Measurements from ENCODE around the gene ZIC5.
"Not testable (repeated sequence)": the region's sequence is repeated elsewhere in the genome, so short reads cannot be mapped to it uniquely, and the experiment has no call there.

The ZIC5 gene

GRCh38 chr13:99959540-99960230 lies 11.9 kb downstream of the ZIC5 start:
- DNase-seq = no peak

DNA sequence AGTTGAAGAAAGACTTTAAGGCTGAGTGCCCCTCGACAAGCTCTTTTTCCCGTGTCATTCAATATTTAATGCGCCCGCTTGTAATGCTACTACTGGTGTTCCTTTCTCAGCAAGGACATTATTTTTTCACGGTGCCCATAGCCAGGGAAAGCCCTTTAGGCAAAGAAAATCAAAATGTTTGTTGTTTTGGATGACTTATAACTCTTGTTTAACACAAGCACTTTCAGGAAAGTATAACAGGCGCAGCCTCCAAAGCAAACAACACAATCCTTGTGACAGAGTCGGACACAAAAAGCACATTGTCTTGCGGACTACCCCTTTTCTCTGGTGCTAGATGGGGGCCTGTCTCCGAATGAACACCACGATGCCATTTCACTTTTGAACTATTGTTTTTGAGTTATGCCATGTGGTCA lies 12.4 kb downstream of the ZIC5 start:
- no peak for DNase-seq

DNA sequence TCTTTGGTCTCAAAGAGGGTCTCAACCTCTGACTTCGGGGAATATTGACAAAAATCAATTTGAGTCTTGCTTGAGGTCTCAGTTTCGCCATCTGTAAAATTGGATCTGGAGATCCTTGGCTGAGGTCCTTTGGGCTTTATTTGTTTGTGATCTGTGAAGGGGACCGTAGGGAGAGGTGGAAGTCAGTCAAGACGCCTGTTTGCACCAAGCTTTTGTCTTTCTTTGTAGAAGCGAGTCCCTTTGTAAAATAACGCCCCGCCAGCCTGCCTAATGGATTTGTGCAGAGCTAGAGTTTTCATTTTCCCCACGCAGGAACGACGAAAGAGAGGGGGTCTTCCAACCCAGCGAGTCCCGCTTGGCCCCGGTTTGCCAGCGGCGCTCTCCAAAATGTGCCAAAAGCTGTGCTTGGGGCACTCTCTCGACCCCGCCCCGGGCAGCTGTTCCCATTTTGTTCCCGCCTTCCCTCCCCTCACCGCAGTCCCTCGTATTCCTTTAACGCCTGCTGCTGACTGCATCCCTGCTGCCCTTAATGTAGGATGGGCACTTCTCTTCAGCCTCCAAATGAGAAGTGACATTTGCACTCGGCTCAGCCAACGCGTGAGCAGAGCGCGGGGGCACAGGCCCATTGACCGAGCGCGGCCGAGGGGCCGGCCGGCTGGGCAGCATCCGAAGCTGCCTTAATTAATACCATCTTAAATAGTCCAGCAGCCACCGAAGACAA lies 13.0 kb downstream of the ZIC5 start:
- no peak for DNase-seq

- no peak for DNase-seq
These were observed 14.9 kb downstream of the ZIC5 start for GRCh38 chr13:99956473-99957349.

GRCh38 chr13:99955747-99956472 lies 15.7 kb downstream of the ZIC5 start:
- DNase-seq = no peak

DNA sequence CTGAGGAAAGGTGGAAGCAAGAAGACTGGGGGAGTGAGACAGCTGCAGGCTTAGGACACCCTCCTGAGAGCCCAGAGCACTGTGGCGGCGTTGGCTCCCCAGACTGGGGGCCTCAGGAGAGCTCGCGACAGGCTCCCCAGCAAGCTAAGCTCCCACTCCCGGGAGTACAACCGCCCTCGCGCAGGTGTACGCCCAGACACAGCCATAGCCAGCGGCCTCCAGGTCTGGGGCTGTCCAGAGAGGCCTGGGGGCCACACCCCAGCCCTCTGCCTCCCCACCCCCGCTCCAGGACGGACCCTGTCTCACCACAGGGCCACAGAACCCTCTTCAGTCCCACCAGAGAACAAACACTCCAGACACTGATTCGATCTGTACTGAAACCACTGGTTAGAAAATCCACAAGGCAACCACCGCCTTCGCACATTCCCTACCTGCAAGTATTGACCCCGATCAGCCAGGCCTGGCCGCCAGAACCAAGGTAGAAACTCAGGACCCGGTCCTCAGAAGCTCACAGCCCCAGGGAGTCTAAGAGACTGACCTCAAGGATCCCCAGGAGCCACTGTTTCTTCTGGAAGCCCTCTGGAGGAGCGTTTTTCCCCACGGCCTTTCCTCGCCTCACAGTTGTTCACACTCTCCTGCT lies 16.3 kb downstream of the ZIC5 start:
- no peak for DNase-seq

DNA sequence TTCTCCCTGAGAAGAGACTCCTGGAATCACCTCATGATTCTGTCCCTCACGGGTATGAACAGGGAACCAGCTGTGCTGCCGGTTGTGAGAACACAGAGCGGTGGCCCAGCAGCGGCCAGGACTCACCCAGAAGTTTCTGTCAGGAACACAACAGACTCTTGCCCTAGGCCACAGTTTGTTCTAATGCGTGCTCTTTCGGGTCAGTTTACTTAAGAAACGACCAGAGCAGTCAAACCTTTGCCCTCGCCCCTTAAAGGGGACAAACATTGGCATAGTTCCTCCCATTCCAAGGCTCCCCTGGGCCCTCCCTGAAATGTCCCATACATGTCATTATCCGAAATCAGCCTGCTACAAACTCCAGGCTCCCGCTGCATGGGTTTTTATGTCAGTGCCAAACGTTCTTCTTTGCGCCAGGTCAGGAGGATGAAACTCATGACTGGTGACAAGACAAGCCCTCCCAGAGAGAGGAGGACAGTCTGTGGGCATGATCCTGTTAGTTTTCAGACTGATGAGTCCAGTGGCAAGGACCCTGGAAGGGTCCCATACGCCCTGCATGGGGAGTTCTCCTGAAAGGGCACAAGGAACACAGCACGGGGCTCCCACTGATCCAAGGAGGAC lies 18.3 kb downstream of the ZIC5 start:
- DNase-seq = no peak

DNA sequence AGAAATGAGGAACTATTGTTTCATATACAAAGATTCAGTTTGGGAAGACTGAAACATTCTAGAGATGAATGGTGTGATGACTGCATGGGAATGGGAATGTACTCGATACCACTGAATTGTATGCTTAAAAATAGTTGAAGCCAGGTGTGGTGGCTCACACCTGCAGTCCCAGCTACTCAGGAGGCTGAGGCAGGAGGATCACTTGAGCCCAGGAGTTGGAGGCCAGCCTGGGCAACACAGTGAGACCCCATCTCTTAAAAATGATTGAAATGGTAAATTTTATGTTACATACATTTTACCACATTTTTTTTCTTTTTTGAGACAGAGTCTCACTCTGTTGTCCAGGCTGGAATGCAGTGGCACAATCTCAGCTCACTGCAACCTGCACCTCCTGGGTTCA lies 19.9 kb downstream of the ZIC5 start:
- not testable (repeated sequence) for DNase-seq

- no peak for DNase-seq
These were observed 21.7 kb downstream of the ZIC5 start for GRCh38 chr13:99949679-99950413.

- no peak for DNase-seq
These were observed 22.5 kb downstream of the ZIC5 start for GRCh38 chr13:99948907-99949678.

- no peak for DNase-seq
These were observed 23.2 kb downstream of the ZIC5 start for GRCh38 chr13:99948411-99948810.

DNA sequence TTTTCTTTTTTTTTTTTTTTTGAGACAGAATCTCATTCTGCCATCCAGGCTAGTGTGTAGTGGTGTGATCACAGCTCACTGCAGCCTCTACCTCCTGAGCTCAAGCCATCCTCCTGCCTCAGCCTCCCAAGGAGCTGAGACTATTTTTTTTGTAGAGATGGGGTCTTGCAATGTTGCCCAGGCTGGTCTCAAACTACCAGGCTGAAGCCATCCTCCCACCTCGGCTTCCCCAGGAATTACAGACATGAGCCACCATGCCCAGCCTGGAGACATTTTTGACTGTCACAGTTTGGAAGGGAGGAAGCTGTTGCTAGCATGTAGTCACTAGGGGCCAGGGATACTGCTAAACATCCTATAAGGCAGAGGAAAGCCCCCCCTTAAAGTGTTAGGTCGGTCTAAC lies 23.9 kb downstream of the ZIC5 start:
- no peak for DNase-seq

- DNase-seq = not testable (repeated sequence)
These were observed 26.1 kb downstream of the ZIC5 start for GRCh38 chr13:99945515-99945914.

GRCh38 chr13:99944606-99945005 lies 27.0 kb downstream of the ZIC5 start:
- no peak for DNase-seq

DNA sequence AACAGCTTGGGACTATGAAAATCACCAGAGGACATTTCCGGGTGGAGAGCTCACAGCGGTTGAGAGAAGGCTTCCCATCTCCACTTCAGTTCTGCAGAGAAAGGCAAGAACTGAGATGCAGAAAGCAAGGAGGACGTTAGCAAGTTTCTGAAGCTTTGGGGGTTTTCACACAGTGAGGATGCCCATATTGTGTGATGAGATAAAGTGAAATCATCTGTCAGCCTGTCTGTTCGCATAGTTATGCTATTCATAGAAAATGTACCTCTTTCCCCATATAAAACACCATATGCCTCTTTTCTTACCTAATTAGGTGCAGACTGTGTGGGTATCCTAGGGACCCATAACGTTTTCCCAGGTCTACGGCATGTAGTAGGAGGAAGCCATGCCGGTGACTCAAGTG lies 27.5 kb downstream of the ZIC5 start:
- DNase-seq = no peak

GRCh38 chr13:99941911-99942310 lies 29.7 kb downstream of the ZIC5 start:
- DNase-seq = no peak

GRCh38 chr13:99941086-99941485 lies 30.5 kb downstream of the ZIC5 start:
- no peak for DNase-seq

- no peak for DNase-seq
These were observed 32.9 kb downstream of the ZIC5 start for GRCh38 chr13:99938635-99939034.

GRCh38 chr13:99935772-99936171 lies 35.8 kb downstream of the ZIC5 start:
- no peak for DNase-seq

DNA sequence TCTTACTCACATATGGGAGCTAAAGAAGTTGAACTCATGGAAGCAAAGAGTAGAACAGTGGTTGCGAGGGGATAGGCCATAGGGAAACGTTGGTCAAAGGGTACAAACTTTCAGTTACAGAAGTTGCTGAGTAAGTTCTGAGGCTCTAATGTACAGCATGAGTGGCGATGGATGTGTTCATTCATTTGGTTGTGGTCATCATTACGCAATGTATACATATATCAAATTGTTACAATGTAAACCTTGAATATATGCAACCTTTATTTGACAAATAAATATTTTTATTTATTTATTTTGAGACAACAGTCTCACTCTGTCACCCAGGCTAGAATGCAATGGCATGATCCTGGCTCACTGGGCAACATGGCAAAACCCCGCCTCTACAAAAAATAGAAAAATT lies 38.7 kb downstream of the ZIC5 start:
- no peak for DNase-seq
